IMR-90 (cell line): ENCODE data around the gene UTP3. TPM values are rescaled to one million over a fixed set of nuclear protein-coding genes. Genes with fewer than 3 reads are reported as not detected.

Source experiments
- ATAC-seq: fragments of 200-7000 bp; cut with Tn5 transposase; 2 replicates; pipeline ENCODE4 v1.9.1; 2020; ENCODE audit warnings: low read depth, mild to moderate bottlenecking, moderate library complexity
- BruUV-seq: library from RNA; stranded (reverse); fragments of 400-500 nt; replicated peaks from 2 replicates; lab custom pipeline; 2021; lab: Mats Ljungman, UMichigan
- CTCF ChIA-PET: fragments of 300-600 bp; formaldehyde crosslinking; extraction: SDS; loops from one replicate; lab custom pipeline; 2021; ENCODE audit warnings: antibody characterized with exemption; lab: Yijun Ruan, JAX
- POLR2A ChIA-PET: fragments of 300-600 bp; sonication (Branson Sonifier 250); formaldehyde crosslinking; loops from one replicate; lab custom pipeline; 2022; ENCODE audit warnings: antibody characterized with exemption; ENCODE audit not compliant: unreplicated experiment; lab: Charles Lee
- DNase-seq: peaks from one replicate; pipeline ENCODE4 v3.0.0; 2013
- H2AFZ ChIP-seq: replicated peaks from 2 replicates; pipeline ENCODE3; 2013; ENCODE audit warnings: low read length, mild to moderate bottlenecking; ENCODE audit not compliant: poor library complexity
- H2AK5ac ChIP-seq: 2 replicates; pipeline ENCODE4 v1.6.1; 2013; ENCODE audit warnings: low read depth, low read length, inconsistent platforms
- H2AK9ac ChIP-seq: replicated peaks from 2 replicates; pipeline ENCODE3; 2013; ENCODE audit warnings: mild to moderate bottlenecking, low read depth, low read length, moderate library complexity; ENCODE audit not compliant: poor library complexity
- H2BK120ac ChIP-seq: 2 replicates; pipeline ENCODE4 v1.6.1; 2013; ENCODE audit warnings: low read depth, low read length, inconsistent platforms
- H2BK15ac ChIP-seq: 3 replicates; pipeline ENCODE4 v1.6.1; 2013; ENCODE audit warnings: low read depth, low read length, inconsistent platforms
- H2BK20ac ChIP-seq: 2 replicates; pipeline ENCODE4 v1.6.1; 2013; ENCODE audit warnings: low read depth, mild to moderate bottlenecking, inconsistent platforms, low read length, moderate library complexity
- H2BK5ac ChIP-seq: 2 replicates; pipeline ENCODE4 v1.6.1; 2013; ENCODE audit warnings: mild to moderate bottlenecking, low read depth, low read length, inconsistent platforms; ENCODE audit not compliant: poor library complexity, severe bottlenecking
- H3K14ac ChIP-seq: replicated peaks from 2 replicates; pipeline ENCODE4 v1.6.1; 2013; ENCODE audit warnings: low read depth, low read length, inconsistent platforms
- H3K18ac ChIP-seq: 2 replicates; pipeline ENCODE4 v1.6.1; 2013; ENCODE audit warnings: low read depth, low read length, control low read depth
- H3K23ac ChIP-seq: 2 replicates; pipeline ENCODE4 v1.6.1; 2013; ENCODE audit warnings: low read depth, low read length, inconsistent platforms
- H3K27ac ChIP-seq: 2 replicates; pipeline ENCODE4 v1.5.1; 2013; ENCODE audit warnings: mild to moderate bottlenecking, control low read depth, low read length; ENCODE audit not compliant: insufficient read depth
- H3K27me3 ChIP-seq: 2 replicates; pipeline ENCODE4 v1.6.1; 2013; ENCODE audit warnings: low read length; ENCODE audit not compliant: control insufficient read depth, insufficient read depth
- H3K36me3 ChIP-seq: 2 replicates; pipeline ENCODE4 v1.6.1; 2013; ENCODE audit warnings: low read length, mixed read lengths; ENCODE audit not compliant: control insufficient read depth, insufficient read depth
- H3K4ac ChIP-seq: 2 replicates; pipeline ENCODE4 v1.6.1; 2013; ENCODE audit warnings: low read depth, low read length, inconsistent platforms
- H3K4me1 ChIP-seq: 2 replicates; pipeline ENCODE4 v1.6.1; 2013; ENCODE audit warnings: low read length, mixed read lengths; ENCODE audit not compliant: control insufficient read depth, insufficient read depth
- H3K4me2 ChIP-seq: 2 replicates; pipeline ENCODE4 v1.6.1; 2013; ENCODE audit warnings: low read depth, mild to moderate bottlenecking, control low read depth, low read length, moderate library complexity
- H3K4me3 ChIP-seq: 2 replicates; pipeline ENCODE4 v1.5.1; 2013; ENCODE audit warnings: low read depth, mild to moderate bottlenecking, control low read depth, low read length, moderate library complexity; ENCODE audit not compliant: insufficient read depth
- H3K56ac ChIP-seq: 2 replicates; pipeline ENCODE4 v1.6.1; 2013; ENCODE audit warnings: low read length, inconsistent platforms; ENCODE audit not compliant: insufficient read depth; ENCODE audit errors: extremely low read depth
- H3K79me1 ChIP-seq, 2 experiments: 2 replicates each; pipeline ENCODE4 v1.6.1; 2013; ENCODE audit warnings: low read length in 2 of 2, inconsistent platforms in 1 of 2, low read depth in 1 of 2
- H3K9ac ChIP-seq: 2 replicates; pipeline ENCODE4 v1.6.1; 2013; ENCODE audit warnings: low read depth, low read length, control low read depth
- H3K9me1 ChIP-seq: 2 replicates; pipeline ENCODE4 v1.6.1; 2013; ENCODE audit warnings: low read length, inconsistent platforms; ENCODE audit not compliant: insufficient read depth
- H3K9me3 ChIP-seq: 2 replicates; pipeline ENCODE4 v1.6.1; 2013; ENCODE audit warnings: low read length; ENCODE audit not compliant: control insufficient read depth, insufficient read depth
- H4K20me1 ChIP-seq: 2 replicates; pipeline ENCODE4 v1.6.1; 2013; ENCODE audit warnings: low read length, inconsistent platforms; ENCODE audit not compliant: insufficient read depth
- H4K5ac ChIP-seq: 2 replicates; pipeline ENCODE4 v1.6.1; 2013; ENCODE audit warnings: mild to moderate bottlenecking, low read depth, low read length, control low read depth
- H4K8ac ChIP-seq, 2 experiments: 2 replicates each; pipeline ENCODE4 v1.6.1; 2013; ENCODE audit warnings: low read depth in 2 of 2, low read length in 2 of 2, control low read depth in 1 of 2, inconsistent platforms in 1 of 2
- H4K91ac ChIP-seq: 2 replicates; pipeline ENCODE4 v1.6.1; 2013; ENCODE audit warnings: low read depth, low read length, inconsistent platforms; ENCODE audit not compliant: insufficient read depth
- MAFK ChIP-seq: IDR thresholded peaks from 2 replicates; pipeline ENCODE4 v1.6.1; 2012; ENCODE audit warnings: low read depth, low read length, improper control_type of control experiment
- POLR2A ChIP-seq: IDR thresholded peaks from 2 replicates; pipeline ENCODE4 v1.6.1; 2012; ENCODE audit warnings: mild to moderate bottlenecking, low read depth, low read length
- RCOR1 ChIP-seq: IDR thresholded peaks from 2 replicates; pipeline ENCODE4 v1.6.1; 2012; ENCODE audit warnings: mild to moderate bottlenecking, low read length, improper control_type of control experiment; ENCODE audit not compliant: insufficient replicate concordance
- SMC3 ChIP-seq: fragments of 150-350 bp; IDR thresholded peaks from 2 replicates; pipeline ENCODE4 v1.6.1; 2016; ENCODE audit warnings: low read depth, mild to moderate bottlenecking, antibody characterized with exemption, low read length, moderate library complexity
- WGBS, 2 experiments: methylation state at CpG; one replicate each; pipeline versions ENCODE4 v1.1.5 to v1.1.7; 2013; ENCODE audit warnings: missing lambda C conversion rate in 2 of 2; ENCODE audit not compliant: insufficient read length in 1 of 2; ENCODE audit errors: extremely low coverage in 2 of 2; 5-methylcytosine and 5-hydroxymethylcytosine counted together
- dilution Hi-C: fragments of 300-500 bp; cut with HindIII; formaldehyde crosslinking; loops from one replicate; pipeline ENCODE4 v1.14.3; 2018; ENCODE audit warnings: low sequenced_read_pairs; ENCODE audit not compliant: unreplicated experiment
- in situ Hi-C: fragments of 300-500 bp; cut with MboI; formaldehyde crosslinking; loops from 3 replicates; pipeline ENCODE4 v1.14.3; 2019; ENCODE audit warnings: low sequenced_read_pairs, inconsistent platforms, mixed read lengths
- intact Hi-C: fragments of 100-400 bp; cut with micrococcal nuclease; formaldehyde crosslinking; loops from 2 replicates; pipeline ENCODE4 v1.10.0; 2022
- polyA plus RNA-seq, 3 experiments: library from polyadenylated mRNA; depleted of rRNA; stranded (reverse); fragments of >200 nt; gene quantifications; 2 replicates each; pipeline ENCODE4 v1.2.3, GENCODE V29; 2012; ENCODE audit warnings: low replicate concordance in 1 of 3
- total RNA-seq: library from RNA; depleted of rRNA; stranded (reverse); fragments of >200 nt; gene quantifications from 2 replicates; pipeline ENCODE4 v1.2.3, GENCODE V29; 2012

The UTP3 gene
- total and polyA plus RNA-seq, 2 of the 4 experiments (the other 2 are of a cell fraction) = 14.9 to 30.7 TPM

DNA sequence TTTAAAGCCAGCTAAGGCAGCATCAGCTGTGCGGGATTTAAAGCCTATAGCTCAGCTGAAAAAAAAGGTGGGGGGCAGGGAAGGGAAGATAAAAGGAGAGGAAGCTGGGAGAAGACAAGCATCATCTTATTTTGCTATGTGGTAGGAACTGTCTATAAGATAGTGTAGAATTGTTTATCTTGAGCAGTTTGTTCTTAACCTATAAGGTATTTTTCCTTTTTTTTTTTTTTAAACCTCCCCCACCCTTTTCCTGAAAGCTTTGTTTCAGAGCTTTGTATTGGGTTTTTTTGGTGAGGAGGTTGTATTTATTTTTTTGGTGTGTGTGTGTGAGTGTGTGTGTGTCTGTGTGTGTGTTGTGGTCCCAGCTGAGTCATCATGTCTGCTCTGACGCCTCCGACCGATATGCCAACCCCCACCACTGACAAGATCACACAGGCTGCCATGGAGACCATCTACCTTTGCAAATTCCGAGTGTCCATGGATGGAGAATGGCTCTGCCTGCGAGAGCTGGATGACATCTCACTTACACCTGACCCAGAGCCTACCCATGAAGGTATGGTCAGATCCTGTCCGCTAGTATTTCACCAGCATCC lies 34.0 kb downstream of the UTP3 start (continued):
- TF ChIP-seq POLR2A = no peak
- no peak for TF ChIP-seq RCOR1

DNA sequence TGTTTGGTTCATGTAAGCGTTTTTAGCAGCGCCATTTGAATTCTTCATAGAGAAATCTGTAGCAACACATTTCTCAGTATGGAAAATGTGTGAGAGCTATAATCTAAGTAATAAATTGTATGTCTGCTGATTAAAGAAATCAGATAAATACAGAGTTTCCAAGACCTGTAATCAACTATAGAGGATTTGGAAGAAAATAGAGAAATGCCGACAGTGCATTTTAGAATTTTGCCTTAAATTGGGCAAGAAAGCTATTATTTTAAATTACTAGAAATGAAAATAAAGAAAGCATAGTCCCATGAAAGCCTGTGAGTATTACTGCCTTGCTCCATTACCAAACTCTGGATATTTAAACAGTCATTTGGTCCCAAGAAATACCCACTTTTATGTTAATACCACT lies 36.1 kb downstream of the UTP3 start:
- Histone ChIP-seq H3K27me3 (no peaks in the 10 kb centered on the region), H3K4ac (no peak overlapping the region), H2BK5ac (no peak overlapping the region), H2AFZ (no peak overlapping the region), H3K36me3 (peaks cover 2% of the 10 kb centered on the region), H3K18ac (no peak overlapping the region), H3K56ac (no peak overlapping the region), H3K4me2 (no peak overlapping the region), H3K9ac (no peak overlapping the region), H3K4me1 (no peaks in the 10 kb centered on the region; the same call in 1 of the 2 replicates), H3K9me1 (peaks cover 6% of the 10 kb centered on the region), H3K14ac (no peak overlapping the region), H3K4me3 (no peak overlapping the region), H4K8ac (no peak overlapping the region), H2AK9ac (no peak overlapping the region), H4K91ac (no peak overlapping the region), H3K9me3 (no peaks in the 10 kb centered on the region), H2BK20ac (no peak overlapping the region), H2BK120ac (no peak overlapping the region), H3K79me1 (peaks cover 20 to 48% of the 10 kb centered on the region in 2 experiments), H3K23ac (no peak overlapping the region), H4K20me1 (no peaks in the 10 kb centered on the region; the same call in 1 of the 2 replicates), H4K5ac (no peak overlapping the region), H2BK15ac (no peak overlapping the region), H2AK5ac (no peak overlapping the region), H3K27ac (no peak overlapping the region)
- ChIA-PET POLR2A (no interaction called here), CTCF (interaction anchor here (0.6 to 1.1 kb wide), 2 partner anchors 15 to 26 kb away, joined by 3 to 5 read pairs; no protein-coding TSS in a partner anchor)
- BruUV-seq = no TSS peak
- in situ Hi-C loops (no loop called here), intact Hi-C loops (no loop called here), dilution Hi-C loops (no loop called here)
- no CpG with 5 or more reads among the region's 3 CpGs for WGBS, 2 experiments
- ATAC-seq (no peak), DNase-seq (no peak)
- TF ChIP-seq MAFK (peak; percentile 98), SMC3 (no peak)
